ENCODE data around the gene NCAM1.

GRCh38 chr11:113168354-113169342 lies 207.4 kb downstream of the NCAM1 start:
- TF ChIP-seq EZH2 (IDR thresholded peaks at IDR 0.05; ENCODE audit: low read length, missing control alignments) (no peak), CTCF (conservative IDR thresholded peaks at IDR 0.05 in 1 of 2, IDR thresholded peaks at IDR 0.05 in 1 of 2; ENCODE audit: low read depth in 1 of 2, low read length in 2 of 2) (no peak)

All from fibroblast of lung (primary cell).